ENCODE results near the gene PTPN1. TPM values are rescaled to one million over a fixed set of nuclear protein-coding genes. Genes with fewer than 3 reads are reported as not detected.

PTPN1 gene
- total RNA-seq, 2 experiments from 2014 or later: 17.1 to 25.1 TPM

- BruUV-seq (replicated peaks): no TSS peak
- H3K9me3 ChIP-seq (ENCODE audit: low read length): no peaks in the 10 kb centered on the region
- no peak overlapping the region for H3K4me3 ChIP-seq (ENCODE audit: low read depth, low read length, poor library complexity, severe bottlenecking)
- ChIA-PET POLR2A (no interaction called here), CTCF (ENCODE audit: unreplicated experiment) (interaction anchor here (0.5 kb wide), 1 partner anchor 1294 kb away, joined by 10 read pairs; no protein-coding TSS in a partner anchor)
- peaks cover 15% of the 10 kb centered on the region for H3K4me1 ChIP-seq (ENCODE audit: insufficient read depth, low read length, poor library complexity, severe bottlenecking)
- no peak overlapping the region for H2AFZ ChIP-seq (ENCODE audit: low read length)
- DNase-seq (ENCODE audit: low spot score): no peak
- no peak overlapping the region for H3K27ac ChIP-seq (ENCODE audit: low read depth, low read length, poor library complexity, severe bottlenecking)
- no peak overlapping the region for H3K4me2 ChIP-seq (ENCODE audit: low read length)
- no peak for TF ChIP-seq EZH2phosphoT487 (IDR thresholded peaks at IDR 0.05; ENCODE audit: borderline replicate concordance, low read depth, low read length)
- TF ChIP-seq, protein P1, sequence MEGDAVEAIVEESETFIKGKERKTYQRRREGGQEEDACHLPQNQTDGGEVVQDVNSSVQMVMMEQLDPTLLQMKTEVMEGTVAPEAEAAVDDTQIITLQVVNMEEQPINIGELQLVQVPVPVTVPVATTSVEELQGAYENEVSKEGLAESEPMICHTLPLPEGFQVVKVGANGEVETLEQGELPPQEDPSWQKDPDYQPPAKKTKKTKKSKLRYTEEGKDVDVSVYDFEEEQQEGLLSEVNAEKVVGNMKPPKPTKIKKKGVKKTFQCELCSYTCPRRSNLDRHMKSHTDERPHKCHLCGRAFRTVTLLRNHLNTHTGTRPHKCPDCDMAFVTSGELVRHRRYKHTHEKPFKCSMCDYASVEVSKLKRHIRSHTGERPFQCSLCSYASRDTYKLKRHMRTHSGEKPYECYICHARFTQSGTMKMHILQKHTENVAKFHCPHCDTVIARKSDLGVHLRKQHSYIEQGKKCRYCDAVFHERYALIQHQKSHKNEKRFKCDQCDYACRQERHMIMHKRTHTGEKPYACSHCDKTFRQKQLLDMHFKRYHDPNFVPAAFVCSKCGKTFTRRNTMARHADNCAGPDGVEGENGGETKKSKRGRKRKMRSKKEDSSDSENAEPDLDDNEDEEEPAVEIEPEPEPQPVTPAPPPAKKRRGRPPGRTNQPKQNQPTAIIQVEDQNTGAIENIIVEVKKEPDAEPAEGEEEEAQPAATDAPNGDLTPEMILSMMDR (conservative IDR thresholded peaks at IDR 0.05; ENCODE audit: low read length): no peak
- intact Hi-C loops (cut with micrococcal nuclease; ENCODE audit: unreplicated experiment): no loop called here
- H3K9me2 ChIP-seq (ENCODE audit: insufficient read depth, low read length): no peaks in the 10 kb centered on the region
- no peaks in the 10 kb centered on the region for H4K20me1 ChIP-seq (ENCODE audit: insufficient read depth, low read length)
- no peaks in the 10 kb centered on the region for H3K79me2 ChIP-seq (ENCODE audit: insufficient read depth, low read depth, low read length)
- H3K36me3 ChIP-seq (ENCODE audit: insufficient read depth, low read length): no peaks in the 10 kb centered on the region
Observed at GRCh38 chr20:50595988-50596693, 86.0 kb downstream of the PTPN1 start.

DNA sequence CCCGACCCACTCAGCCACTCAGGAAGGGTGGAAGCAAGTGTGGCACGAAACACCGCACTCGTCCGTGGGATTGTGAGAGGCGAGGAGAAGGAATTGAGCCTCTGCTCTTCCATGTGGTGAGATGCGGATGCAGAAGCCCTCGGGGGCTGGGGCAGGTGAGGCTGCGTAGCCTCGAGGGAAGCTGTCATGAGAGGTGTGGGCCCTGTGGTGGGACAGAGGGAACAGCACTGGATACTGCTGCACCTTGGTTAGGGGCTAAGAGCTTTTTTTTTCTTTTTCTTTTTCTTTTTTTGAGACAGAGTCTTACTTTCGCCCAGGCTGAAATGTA is 86.5 kb downstream of the PTPN1 start:
- DNase-seq (ENCODE audit: low spot score): no peak
- Histone ChIP-seq H3K9me3 (ENCODE audit: low read length) (no peaks in the 10 kb centered on the region), H3K79me2 (ENCODE audit: insufficient read depth, low read depth, low read length) (no peaks in the 10 kb centered on the region), H3K36me3 (ENCODE audit: insufficient read depth, low read length) (no peaks in the 10 kb centered on the region), H3K9me2 (ENCODE audit: insufficient read depth, low read length) (no peaks in the 10 kb centered on the region), H3K4me2 (ENCODE audit: low read length) (no peak overlapping the region), H3K4me1 (ENCODE audit: insufficient read depth, low read length, poor library complexity, severe bottlenecking) (peaks cover 15% of the 10 kb centered on the region), H3K4me3 (ENCODE audit: low read depth, low read length, poor library complexity, severe bottlenecking) (no peak overlapping the region), H2AFZ (ENCODE audit: low read length) (no peak overlapping the region), H3K27ac (ENCODE audit: low read depth, low read length, poor library complexity, severe bottlenecking) (no peak overlapping the region), H4K20me1 (ENCODE audit: insufficient read depth, low read length) (no peaks in the 10 kb centered on the region)
- intact Hi-C loops (cut with micrococcal nuclease; ENCODE audit: unreplicated experiment): no loop called here
- TF ChIP-seq, protein P1 (conservative IDR thresholded peaks at IDR 0.05; ENCODE audit: low read length): no peak
- TF ChIP-seq EZH2phosphoT487 (IDR thresholded peaks at IDR 0.05; ENCODE audit: borderline replicate concordance, low read depth, low read length): no peak
- POLR2A ChIA-PET: no interaction called here
- CTCF ChIA-PET (ENCODE audit: unreplicated experiment): interaction anchor here (0.5 kb wide), 1 partner anchor 1295 kb away, joined by 10 read pairs; no protein-coding TSS in a partner anchor
- no TSS peak for BruUV-seq (replicated peaks)

GRCh38 chr20:50597406-50597969 is 87.3 kb downstream of the PTPN1 start:
- Histone ChIP-seq H3K27ac (ENCODE audit: low read depth, low read length, poor library complexity, severe bottlenecking) (no peak overlapping the region), H3K9me3 (ENCODE audit: low read length) (no peaks in the 10 kb centered on the region), H4K20me1 (ENCODE audit: insufficient read depth, low read length) (no peaks in the 10 kb centered on the region), H3K4me3 (ENCODE audit: low read depth, low read length, poor library complexity, severe bottlenecking) (no peak overlapping the region), H2AFZ (ENCODE audit: low read length) (no peak overlapping the region), H3K4me2 (ENCODE audit: low read length) (no peak overlapping the region), H3K4me1 (ENCODE audit: insufficient read depth, low read length, poor library complexity, severe bottlenecking) (peaks cover 15% of the 10 kb centered on the region), H3K79me2 (ENCODE audit: insufficient read depth, low read depth, low read length) (no peaks in the 10 kb centered on the region), H3K9me2 (ENCODE audit: insufficient read depth, low read length) (no peaks in the 10 kb centered on the region), H3K36me3 (ENCODE audit: insufficient read depth, low read length) (no peaks in the 10 kb centered on the region)
- ChIA-PET CTCF (ENCODE audit: unreplicated experiment) (no interaction called here), POLR2A (no interaction called here)
- no peak for DNase-seq (ENCODE audit: low spot score)
- TF ChIP-seq, protein P1 (conservative IDR thresholded peaks at IDR 0.05; ENCODE audit: low read length): no peak
- no peak for TF ChIP-seq EZH2phosphoT487 (IDR thresholded peaks at IDR 0.05; ENCODE audit: borderline replicate concordance, low read depth, low read length)
- intact Hi-C loops (cut with micrococcal nuclease; ENCODE audit: unreplicated experiment): no loop called here
- BruUV-seq (replicated peaks): no TSS peak
